Gastrocnemius medialis (tissue), 4 donors: ENCODE measurements around the gene B3GLCT.

ENCODE experiments used
- POLR2A ChIP-seq, 2 donors: fragments of 450-650 bp; IDR thresholded peaks; one replicate each; pipeline ENCODE4 v1.6.1; 2017; ENCODE audit warnings: antibody characterized with exemption in 2 of 2, mild to moderate bottlenecking in 2 of 2, moderate library complexity in 2 of 2
- TF ChIP-seq, protein P1 (sequence below), 5 experiments: fragments of 450-650 bp in 3 of 5; fragments of 200-600 bp in 2 of 5; sonication (generic) in 2 of 5; IDR thresholded peaks in 4 of 5; conservative IDR thresholded peaks in 1 of 5; 1 replicate in 4 of 5; 2 replicates in 1 of 5; pipeline ENCODE4 v1.5.1; 2016 to 2019; ENCODE audit warnings: antibody characterized with exemption in 5 of 5, mild to moderate bottlenecking in 3 of 5, moderate library complexity in 3 of 5

- no peak for TF ChIP-seq POLR2A (IDR thresholded peaks at IDR 0.05)
- TF ChIP-seq, protein P1, sequence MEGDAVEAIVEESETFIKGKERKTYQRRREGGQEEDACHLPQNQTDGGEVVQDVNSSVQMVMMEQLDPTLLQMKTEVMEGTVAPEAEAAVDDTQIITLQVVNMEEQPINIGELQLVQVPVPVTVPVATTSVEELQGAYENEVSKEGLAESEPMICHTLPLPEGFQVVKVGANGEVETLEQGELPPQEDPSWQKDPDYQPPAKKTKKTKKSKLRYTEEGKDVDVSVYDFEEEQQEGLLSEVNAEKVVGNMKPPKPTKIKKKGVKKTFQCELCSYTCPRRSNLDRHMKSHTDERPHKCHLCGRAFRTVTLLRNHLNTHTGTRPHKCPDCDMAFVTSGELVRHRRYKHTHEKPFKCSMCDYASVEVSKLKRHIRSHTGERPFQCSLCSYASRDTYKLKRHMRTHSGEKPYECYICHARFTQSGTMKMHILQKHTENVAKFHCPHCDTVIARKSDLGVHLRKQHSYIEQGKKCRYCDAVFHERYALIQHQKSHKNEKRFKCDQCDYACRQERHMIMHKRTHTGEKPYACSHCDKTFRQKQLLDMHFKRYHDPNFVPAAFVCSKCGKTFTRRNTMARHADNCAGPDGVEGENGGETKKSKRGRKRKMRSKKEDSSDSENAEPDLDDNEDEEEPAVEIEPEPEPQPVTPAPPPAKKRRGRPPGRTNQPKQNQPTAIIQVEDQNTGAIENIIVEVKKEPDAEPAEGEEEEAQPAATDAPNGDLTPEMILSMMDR (IDR thresholded peaks at IDR 0.05 in 4 of 5, conservative IDR thresholded peaks at IDR 0.05 in 1 of 5) = no peak
Observed at GRCh38 chr13:31321457-31321856, 121.7 kb downstream of the B3GLCT start.
